H9 (cell line): ENCODE data around the gene HLF. TPM values are rescaled to one million over a fixed set of nuclear protein-coding genes. Genes with fewer than 3 reads are reported as not detected.

ENCODE experiments used
- DNase-seq: peaks from one replicate; pipeline ENCODE4 v3.0.0-alpha.2; 2017
- H2AFZ ChIP-seq: one replicate; pipeline ENCODE4 v1.6.1; 2013; ENCODE audit warnings: mild to moderate bottlenecking, low read length, control low read depth, moderate library complexity
- H2AK5ac ChIP-seq: 2 replicates; pipeline ENCODE4 v1.6.1; 2013; ENCODE audit warnings: low read length, control low read depth, mixed read lengths; ENCODE audit not compliant: insufficient read length
- H2BK120ac ChIP-seq: one replicate; pipeline ENCODE4 v1.6.1; 2013; ENCODE audit warnings: low read depth, mild to moderate bottlenecking, low read length, control low read depth, inconsistent platforms; ENCODE audit not compliant: poor library complexity, severe bottlenecking
- H2BK12ac ChIP-seq: 2 replicates; pipeline ENCODE4 v1.6.1; 2013; ENCODE audit warnings: low read length, control low read depth, mixed read lengths, low read depth; ENCODE audit not compliant: insufficient read length
- H2BK15ac ChIP-seq: 2 replicates; pipeline ENCODE4 v1.6.1; 2013; ENCODE audit warnings: low read depth, low read length, control low read depth
- H2BK20ac ChIP-seq: one replicate; pipeline ENCODE4 v1.6.1; 2013; ENCODE audit warnings: low read depth, mild to moderate bottlenecking, low read length, control low read depth, inconsistent platforms; ENCODE audit not compliant: poor library complexity, severe bottlenecking
- H2BK5ac ChIP-seq: 2 replicates; pipeline ENCODE4 v1.6.1; 2013; ENCODE audit warnings: low read length, control low read depth, mixed read lengths; ENCODE audit not compliant: insufficient read length
- H3K14ac ChIP-seq: 2 replicates; pipeline ENCODE4 v1.6.1; 2013; ENCODE audit warnings: low read length, control low read depth; ENCODE audit not compliant: insufficient read depth
- H3K18ac ChIP-seq: 2 replicates; pipeline ENCODE4 v1.6.1; 2013; ENCODE audit warnings: low read depth, mild to moderate bottlenecking, mixed read lengths, low read length, control low read depth; ENCODE audit not compliant: insufficient read length
- H3K23ac ChIP-seq: 2 replicates; pipeline ENCODE4 v1.6.1; 2013; ENCODE audit warnings: low read length, control low read depth, mixed read lengths, low read depth; ENCODE audit not compliant: insufficient read length
- H3K23me2 ChIP-seq: 2 replicates; pipeline ENCODE4 v1.6.1; 2013; ENCODE audit warnings: low read depth, mild to moderate bottlenecking, mixed read lengths, low read length, control low read depth; ENCODE audit not compliant: insufficient read length, poor library complexity, severe bottlenecking
- H3K27ac ChIP-seq: 2 replicates; pipeline ENCODE4 v1.5.1; 2013; ENCODE audit warnings: low read length, control low read depth, mixed read lengths, low read depth; ENCODE audit not compliant: insufficient read length
- H3K27me3 ChIP-seq: 2 replicates; pipeline ENCODE4 v1.6.1; 2013; ENCODE audit warnings: low read length, control low read depth, inconsistent platforms; ENCODE audit not compliant: insufficient read depth
- H3K4ac ChIP-seq: 2 replicates; pipeline ENCODE4 v1.6.1; 2013; ENCODE audit warnings: low read depth, mild to moderate bottlenecking, control low read depth, inconsistent platforms, low read length, moderate library complexity
- H3K4me1 ChIP-seq: 2 replicates; pipeline ENCODE4 v1.6.1; 2013; ENCODE audit warnings: low read length, control low read depth, inconsistent platforms; ENCODE audit not compliant: insufficient read depth
- H3K4me2 ChIP-seq: 2 replicates; pipeline ENCODE4 v1.6.1; 2013; ENCODE audit warnings: low read length, control low read depth, mixed read lengths; ENCODE audit not compliant: insufficient read length, insufficient read depth
- H3K56ac ChIP-seq: 2 replicates; pipeline ENCODE4 v1.6.1; 2013; ENCODE audit warnings: low read depth, mild to moderate bottlenecking, mixed read lengths, low read length, control low read depth; ENCODE audit not compliant: insufficient read length
- H3K79me1 ChIP-seq: 2 replicates; pipeline ENCODE4 v1.6.1; 2013; ENCODE audit warnings: low read depth, mild to moderate bottlenecking, moderate library complexity, low read length, control low read depth, inconsistent platforms; ENCODE audit not compliant: insufficient read depth, poor library complexity, severe bottlenecking
- H3K79me2 ChIP-seq: 2 replicates; pipeline ENCODE4 v1.6.1; 2013; ENCODE audit warnings: low read length, control low read depth, inconsistent platforms; ENCODE audit not compliant: insufficient read depth
- H3K9ac ChIP-seq: 2 replicates; pipeline ENCODE4 v1.6.1; 2013; ENCODE audit warnings: low read length, control low read depth, mixed read lengths; ENCODE audit not compliant: insufficient read length; ENCODE audit errors: extremely low read depth
- H3K9me3 ChIP-seq: one replicate; pipeline ENCODE4 v1.6.1; 2013; ENCODE audit warnings: low read depth, low read length, inconsistent platforms; ENCODE audit not compliant: control insufficient read depth
- H3T11ph ChIP-seq: one replicate; pipeline ENCODE4 v1.6.1; 2013; ENCODE audit warnings: mild to moderate bottlenecking, low read length, control low read depth, inconsistent platforms
- H4K20me1 ChIP-seq: one replicate; pipeline ENCODE4 v1.6.1; 2013; ENCODE audit not compliant: control insufficient read depth, insufficient read length, insufficient read depth
- H4K5ac ChIP-seq: 2 replicates; pipeline ENCODE4 v1.6.1; 2013; ENCODE audit warnings: low read depth, mild to moderate bottlenecking, mixed read lengths, low read length, control low read depth; ENCODE audit not compliant: insufficient read length
- H4K8ac ChIP-seq: replicated peaks from 2 replicates; pipeline ENCODE4 v1.6.1; 2013; ENCODE audit warnings: low read length, control low read depth, mixed read lengths, low read depth; ENCODE audit not compliant: insufficient read length
- H4K91ac ChIP-seq: 2 replicates; pipeline ENCODE4 v1.6.1; 2013; ENCODE audit warnings: low read depth, mild to moderate bottlenecking, moderate library complexity, mixed read lengths, low read length, control low read depth; ENCODE audit not compliant: insufficient read length
- H3K27ac Mint-ChIP-seq, 3 experiments: 2 replicates in 2 of 3; 3 replicates in 1 of 3; pipeline ENCODE4 v1.8.0; 2020 to 2021; ENCODE audit warnings: mixed read lengths in 3 of 3, mild to moderate bottlenecking in 1 of 3, moderate library complexity in 1 of 3
- H3K27me3 Mint-ChIP-seq: 2 replicates; pipeline ENCODE4 v1.8.0; 2021; ENCODE audit warnings: low read depth, mild to moderate bottlenecking, moderate library complexity, mixed read lengths
- H3K36me3 Mint-ChIP-seq, 3 experiments: 2 replicates in 2 of 3; 3 replicates in 1 of 3; pipeline ENCODE4 v1.8.0; 2020 to 2021; ENCODE audit warnings: low read depth in 3 of 3, mixed read lengths in 3 of 3; ENCODE audit not compliant: insufficient read depth in 1 of 3
- H3K4me1 Mint-ChIP-seq, 2 experiments: 2 replicates each; pipeline ENCODE4 v1.8.0; 2020; ENCODE audit warnings: mixed read lengths in 2 of 2
- H3K4me3 Mint-ChIP-seq, 2 experiments: 2 replicates in 1 of 2; 3 replicates in 1 of 2; pipeline ENCODE4 v1.8.0; 2020 to 2021; ENCODE audit warnings: mild to moderate bottlenecking in 2 of 2, mixed read lengths in 2 of 2, moderate library complexity in 1 of 2
- H3K9me3 Mint-ChIP-seq, 2 experiments: 2 replicates in 1 of 2; 3 replicates in 1 of 2; pipeline ENCODE4 v1.8.0; 2020; ENCODE audit warnings: mild to moderate bottlenecking in 2 of 2, mixed read lengths in 2 of 2, moderate library complexity in 1 of 2
- CTCF ChIP-seq: fragments of 200-600 bp; sonication (generic); conservative IDR thresholded peaks from 3 replicates; pipeline ENCODE4 v1.8.0; 2021; ENCODE audit warnings: antibody characterized with exemption, mild to moderate bottlenecking
- WGBS: extraction: QIAGEN DNeasy Blood & Tissue Kit; methylation state at CpG from one replicate; pipeline ENCODE4 v1.1.7; 2013; ENCODE audit warnings: missing lambda C conversion rate, low lambda C conversion rate, mixed read lengths; ENCODE audit not compliant: insufficient read length; ENCODE audit errors: extremely low coverage; 5-methylcytosine and 5-hydroxymethylcytosine counted together
- total RNA-seq: library from RNA; stranded (reverse); gene quantifications from 2 replicates; pipeline ENCODE4 v1.2.1, GENCODE V29; 2021

HLF gene
- total RNA-seq, 1 experiment from 2014 or later: 0.17 TPM

DNA sequence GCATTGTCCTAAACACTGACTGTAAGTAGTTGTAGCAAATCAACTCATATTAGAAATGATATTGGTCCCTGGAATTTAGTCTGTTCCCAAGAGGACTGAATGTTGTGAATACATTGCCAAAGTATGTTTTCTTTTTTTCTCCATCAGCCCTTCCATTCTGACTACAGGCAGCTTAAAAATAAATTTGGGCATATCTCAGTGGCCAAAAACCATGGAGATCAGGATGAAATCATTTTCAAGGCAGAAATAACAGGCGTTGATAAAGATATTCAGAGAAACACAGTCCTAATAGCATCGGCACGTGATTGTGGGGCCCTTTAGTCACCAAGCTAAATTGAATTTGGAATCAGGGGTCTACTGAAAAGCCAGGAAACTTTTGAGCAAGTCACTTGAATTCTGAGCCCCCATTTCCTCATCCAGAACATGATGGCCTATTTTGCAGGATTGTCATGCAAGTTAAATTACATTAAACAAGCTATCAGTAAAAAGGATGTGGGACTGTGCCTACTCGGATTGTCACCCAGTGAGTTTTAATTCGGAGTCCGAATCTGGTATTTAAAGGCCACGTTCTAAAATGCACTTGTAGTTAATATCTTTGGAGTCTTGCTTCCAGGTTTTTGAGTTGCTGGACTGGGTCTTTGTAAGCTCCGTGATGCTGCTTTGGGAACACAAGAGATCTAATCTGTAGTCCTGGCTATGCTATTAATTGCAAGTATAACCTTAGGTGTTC, 17.1 kb downstream of the HLF start:
- no peak overlapping the region for H4K5ac ChIP-seq
- H4K20me1 ChIP-seq: no peaks in the 10 kb centered on the region
- WGBS: no CpG with 5 or more reads among the region's 8 CpGs

More for the DNA sequence above, 17.1 kb downstream of the HLF start:
- no peak overlapping the region for H3K56ac ChIP-seq
- no peak overlapping the region for H4K91ac ChIP-seq
- no peak overlapping the region for H2BK12ac ChIP-seq
- H3K9me3 ChIP-seq: no peaks in the 10 kb centered on the region
- no peaks in the 10 kb centered on the region for H3K27me3 ChIP-seq
- no peak overlapping the region for H3K18ac ChIP-seq
- Mint-ChIP-seq H3K36me3 (no peaks in the 10 kb centered on the region), H3K9me3 (no peaks in the 10 kb centered on the region), H3K27ac (no peak overlapping the region), H3K27me3 (no peaks in the 10 kb centered on the region), H3K4me3 (no peak overlapping the region), H3K4me1 (peaks cover 2 to 5% of the 10 kb centered on the region in 2 experiments; a peak in 2 of 4 replicates)
- TF ChIP-seq CTCF: no peak
- H3K9ac ChIP-seq: no peak overlapping the region
- no peak overlapping the region for H2AFZ ChIP-seq
- no peak overlapping the region for H2BK20ac ChIP-seq
- H2BK5ac ChIP-seq: no peak overlapping the region
- H3T11ph ChIP-seq: no peak overlapping the region
- no peaks in the 10 kb centered on the region for H3K23me2 ChIP-seq
- H3K4me2 ChIP-seq: no peak overlapping the region
- no peak overlapping the region for H3K14ac ChIP-seq
- H3K79me1 ChIP-seq: no peaks in the 10 kb centered on the region
- H4K8ac ChIP-seq: no peak overlapping the region
- no peaks in the 10 kb centered on the region for H3K79me2 ChIP-seq
- H3K4ac ChIP-seq: no peak overlapping the region
- no peak overlapping the region for H2BK15ac ChIP-seq
- H3K4me1 ChIP-seq: no peaks in the 10 kb centered on the region
- H3K23ac ChIP-seq: no peak overlapping the region
- no peak for DNase-seq
- H2AK5ac ChIP-seq: no peak overlapping the region
- no peak overlapping the region for H3K27ac ChIP-seq
- no peak overlapping the region for H2BK120ac ChIP-seq
